ENCODE data around the gene SLC1A3.

SLC1A3 gene

GRCh38 chr5:36665628-36666027 lies 59.2 kb downstream of the SLC1A3 start:
- H2AFZ ChIP-seq (ENCODE audit: low read length): no peak overlapping the region
- H3K36me3 ChIP-seq (ENCODE audit: insufficient read depth, low read length): no peaks in the 10 kb centered on the region
- H3F3A ChIP-seq (ENCODE audit: low read depth): no peaks in the 10 kb centered on the region
- H3K9me3 ChIP-seq (ENCODE audit: insufficient read depth, low read depth, low read length): no peaks in the 10 kb centered on the region
- H3K9ac ChIP-seq (ENCODE audit: low read depth, low read length, poor library complexity, severe bottlenecking): no peak overlapping the region
- no peaks in the 10 kb centered on the region for H3K27me3 ChIP-seq (ENCODE audit: insufficient read depth, low read length, poor library complexity, severe bottlenecking)
- H3K9me2 ChIP-seq (replicated peaks; ENCODE audit: low read depth, low read length): no peaks in the 10 kb centered on the region
- H4K20me1 ChIP-seq (ENCODE audit: insufficient read depth, low read length, poor library complexity, severe bottlenecking): no peaks in the 10 kb centered on the region
- H3K79me2 ChIP-seq (ENCODE audit: insufficient read depth, low read length): no peaks in the 10 kb centered on the region
- TF ChIP-seq EZH2phosphoT487 (IDR thresholded peaks at IDR 0.05; ENCODE audit: borderline replicate concordance) (no peak), CTCF (conservative IDR thresholded peaks at IDR 0.05; ENCODE audit: low read length) (no peak)
- H3K4me1 ChIP-seq (ENCODE audit: insufficient read depth, low read length, poor library complexity, severe bottlenecking): no peaks in the 10 kb centered on the region
- no peak overlapping the region for H3K4me3 ChIP-seq (ENCODE audit: low read length, poor library complexity, severe bottlenecking)
- no peak overlapping the region for H3K4me2 ChIP-seq (ENCODE audit: low read depth, low read length, poor library complexity, severe bottlenecking)

- TF ChIP-seq EZH2phosphoT487 (IDR thresholded peaks at IDR 0.05; ENCODE audit: borderline replicate concordance): no peak
- TF ChIP-seq CTCF (conservative IDR thresholded peaks at IDR 0.05; ENCODE audit: low read length): no peak
- Histone ChIP-seq H4K20me1 (ENCODE audit: insufficient read depth, low read length, poor library complexity, severe bottlenecking) (no peaks in the 10 kb centered on the region), H3K4me2 (ENCODE audit: low read depth, low read length, poor library complexity, severe bottlenecking) (no peak overlapping the region), H3K9me2 (replicated peaks; ENCODE audit: low read depth, low read length) (no peaks in the 10 kb centered on the region), H3K79me2 (ENCODE audit: insufficient read depth, low read length) (no peaks in the 10 kb centered on the region), H2AFZ (ENCODE audit: low read length) (no peak overlapping the region), H3K9me3 (ENCODE audit: insufficient read depth, low read depth, low read length) (no peaks in the 10 kb centered on the region), H3K4me3 (ENCODE audit: low read length, poor library complexity, severe bottlenecking) (no peak overlapping the region), H3K9ac (ENCODE audit: low read depth, low read length, poor library complexity, severe bottlenecking) (no peak overlapping the region), H3K4me1 (ENCODE audit: insufficient read depth, low read length, poor library complexity, severe bottlenecking) (no peaks in the 10 kb centered on the region), H3K27me3 (ENCODE audit: insufficient read depth, low read length, poor library complexity, severe bottlenecking) (no peaks in the 10 kb centered on the region), H3K36me3 (ENCODE audit: insufficient read depth, low read length) (no peaks in the 10 kb centered on the region), H3F3A (ENCODE audit: low read depth) (no peaks in the 10 kb centered on the region)
Observed at GRCh38 chr5:36666274-36666673, 59.9 kb downstream of the SLC1A3 start.

GRCh38 chr5:36666986-36667385 lies 60.6 kb downstream of the SLC1A3 start:
- Histone ChIP-seq H3K4me2 (ENCODE audit: low read depth, low read length, poor library complexity, severe bottlenecking) (no peak overlapping the region), H3F3A (ENCODE audit: low read depth) (no peaks in the 10 kb centered on the region), H3K4me1 (ENCODE audit: insufficient read depth, low read length, poor library complexity, severe bottlenecking) (no peaks in the 10 kb centered on the region), H3K27me3 (ENCODE audit: insufficient read depth, low read length, poor library complexity, severe bottlenecking) (no peaks in the 10 kb centered on the region), H3K36me3 (ENCODE audit: insufficient read depth, low read length) (no peaks in the 10 kb centered on the region), H3K9me3 (ENCODE audit: insufficient read depth, low read depth, low read length) (no peaks in the 10 kb centered on the region), H3K9ac (ENCODE audit: low read depth, low read length, poor library complexity, severe bottlenecking) (no peak overlapping the region), H3K9me2 (replicated peaks; ENCODE audit: low read depth, low read length) (no peaks in the 10 kb centered on the region), H2AFZ (ENCODE audit: low read length) (no peak overlapping the region), H3K79me2 (ENCODE audit: insufficient read depth, low read length) (no peaks in the 10 kb centered on the region), H4K20me1 (ENCODE audit: insufficient read depth, low read length, poor library complexity, severe bottlenecking) (no peaks in the 10 kb centered on the region), H3K4me3 (ENCODE audit: low read length, poor library complexity, severe bottlenecking) (no peak overlapping the region)
- TF ChIP-seq CTCF (conservative IDR thresholded peaks at IDR 0.05; ENCODE audit: low read length) (no peak), EZH2phosphoT487 (IDR thresholded peaks at IDR 0.05; ENCODE audit: borderline replicate concordance) (no peak)
